Cortex of kidney (tissue), 1 donor: Measurements from ENCODE around the gene OSBPL3.
"Not testable (repeated sequence)": the region's sequence is repeated elsewhere in the genome, so short reads cannot be mapped to it uniquely, and the experiment has no call there.

ENCODE experiments used
- DNase-seq: peaks from one replicate; lab custom pipeline; 2025; lab: John Stamatoyannopoulos, UW

Gene OSBPL3

DNA sequence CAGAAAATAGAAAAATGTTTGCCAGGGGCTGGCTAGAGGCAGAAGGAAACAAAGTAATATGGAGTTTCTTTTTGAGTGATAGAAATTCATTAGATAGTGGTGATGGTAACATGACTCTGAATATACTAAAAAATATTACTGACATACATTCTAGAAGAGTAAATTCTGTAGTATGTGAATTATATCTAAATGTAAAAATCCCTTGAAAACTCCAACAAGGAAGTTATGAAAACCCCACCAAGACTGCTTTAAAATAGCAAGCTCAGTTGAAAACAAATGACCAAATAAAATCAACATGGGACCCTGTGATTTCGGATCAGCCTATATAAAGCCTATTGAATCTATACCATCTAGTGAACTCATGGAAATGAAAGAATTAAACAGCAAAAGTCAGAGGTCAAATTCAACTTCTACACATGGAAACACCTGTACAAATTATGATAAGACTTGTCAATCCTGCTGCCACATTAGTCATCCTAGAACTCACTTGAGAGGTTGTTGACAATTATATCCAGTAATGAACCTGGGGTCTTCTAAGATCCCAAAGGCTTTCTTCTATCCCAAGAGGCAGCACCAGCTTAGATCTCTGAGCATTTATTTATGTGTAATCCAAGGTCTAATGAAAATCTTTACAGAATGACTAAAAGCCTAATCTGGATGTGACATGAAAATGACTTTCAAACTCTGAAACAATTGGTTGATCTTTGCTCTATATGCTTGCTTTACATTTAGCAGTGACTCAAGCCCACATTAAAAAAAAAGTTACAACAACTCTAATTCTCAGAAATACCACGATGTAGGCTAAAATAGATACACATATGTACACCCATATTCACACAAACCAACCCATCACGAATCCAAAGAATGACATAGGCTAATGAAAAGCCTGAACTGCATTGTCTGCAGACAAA, 59.3 kb downstream of the OSBPL3 start:
- DNase-seq = no peak

DNA sequence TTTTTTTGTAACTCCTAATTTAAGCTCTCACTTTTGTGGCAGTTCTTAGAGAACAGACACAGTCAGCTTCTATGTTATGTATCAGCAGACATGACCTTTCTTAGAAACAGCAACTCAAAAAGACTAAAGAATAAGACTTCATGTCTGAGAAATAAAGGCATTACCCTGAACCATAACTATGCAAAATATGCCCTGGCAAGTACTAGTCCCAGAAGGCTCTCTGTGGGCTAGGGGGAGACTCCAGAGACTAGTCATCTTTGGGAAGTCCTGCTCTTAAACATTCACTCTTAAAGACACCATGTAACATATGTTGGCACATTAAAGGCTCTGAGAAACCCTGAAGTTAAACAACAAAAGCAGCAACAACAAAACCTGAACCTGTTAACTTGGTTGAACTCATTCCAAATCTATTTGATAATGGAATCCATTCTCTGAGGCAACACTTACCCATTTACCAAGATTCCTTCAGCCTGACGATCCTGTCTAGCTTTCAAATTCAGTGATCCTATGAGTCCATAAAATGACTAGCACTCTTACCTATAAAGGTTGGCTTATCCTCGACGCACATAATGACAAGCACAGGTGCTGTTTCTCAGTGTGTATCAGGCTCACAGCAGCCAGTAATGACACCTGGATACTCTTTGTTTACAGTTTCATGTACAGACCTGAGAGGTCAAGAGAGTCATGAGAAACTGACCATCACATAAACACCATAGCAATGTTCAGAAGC, 62.3 kb downstream of the OSBPL3 start:
- DNase-seq = no peak

DNA sequence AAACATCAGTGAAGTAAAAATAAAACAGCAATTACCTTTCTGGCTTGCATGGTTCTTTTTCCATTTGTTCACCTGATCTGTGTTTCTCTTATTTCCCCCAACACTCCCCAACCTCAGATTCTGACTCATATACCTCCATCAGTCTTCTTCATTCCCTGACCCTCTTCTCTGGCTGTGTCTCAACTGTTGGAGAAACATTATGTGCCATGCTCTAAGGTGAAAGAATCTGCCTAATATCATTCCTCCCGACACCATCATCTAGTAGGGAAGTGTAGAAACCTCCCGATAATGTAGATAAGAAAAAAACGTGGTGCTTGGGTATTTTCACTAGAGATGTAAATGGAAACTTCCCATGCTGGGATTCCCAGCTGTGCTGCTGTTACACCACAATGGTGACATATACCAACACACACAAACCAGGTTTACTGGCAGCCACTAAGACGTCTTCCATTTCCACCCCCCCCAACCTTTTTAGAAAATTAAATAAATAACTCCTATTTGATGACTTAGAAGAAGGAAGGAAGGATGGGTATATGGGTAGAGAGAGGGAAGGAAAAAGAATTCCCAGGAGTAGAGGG, 63.4 kb downstream of the OSBPL3 start:
- DNase-seq = no peak

DNA sequence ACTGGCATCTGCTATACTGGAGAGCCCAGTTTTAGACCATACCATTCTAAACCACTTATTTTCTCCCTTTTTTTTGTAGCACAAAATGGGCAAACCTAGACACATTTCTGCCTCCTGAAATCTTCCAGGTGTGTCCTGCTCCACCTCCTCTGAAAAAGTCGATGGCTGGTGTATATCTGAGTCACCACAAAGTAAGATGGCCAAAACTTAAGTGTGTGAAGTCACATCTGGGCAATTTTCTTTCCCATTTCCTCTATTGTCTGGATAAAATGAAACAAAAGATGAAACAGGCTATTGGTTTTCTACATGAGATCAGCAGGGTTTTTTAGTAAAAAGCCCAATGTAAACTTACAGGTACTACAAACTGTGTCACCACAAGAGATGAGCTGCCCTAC, 65.5 kb downstream of the OSBPL3 start:
- DNase-seq = no peak

DNA sequence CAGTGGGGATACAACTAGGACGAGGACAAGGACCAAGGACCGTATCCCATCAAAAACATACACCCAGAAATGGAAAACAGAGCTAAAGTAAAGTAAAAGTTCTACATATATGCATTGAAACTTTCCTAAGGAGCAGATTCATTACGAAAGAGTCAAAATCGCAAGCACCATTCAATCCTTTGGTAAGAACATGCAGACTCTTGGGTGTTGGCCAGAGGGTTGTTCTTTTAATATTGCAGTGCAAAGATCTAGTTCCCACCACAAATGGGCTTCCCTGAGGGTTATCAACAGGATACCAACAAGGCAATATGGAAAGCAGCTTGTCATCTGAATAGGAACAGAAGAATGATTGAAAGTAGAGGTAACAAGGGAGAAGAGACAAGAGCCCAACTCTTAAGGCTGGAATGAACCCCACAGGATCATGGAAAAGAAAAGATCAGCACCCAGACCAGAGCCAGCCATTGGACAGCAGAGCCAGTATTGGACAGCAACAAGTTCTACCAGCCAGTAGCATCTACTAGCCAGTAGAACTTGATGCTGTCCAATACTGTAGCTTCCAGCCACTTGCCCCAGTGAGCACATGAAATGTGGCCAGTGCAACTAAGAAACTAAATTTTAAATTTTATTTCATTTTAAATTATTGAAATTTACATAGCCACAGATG, 66.0 kb downstream of the OSBPL3 start:
- no peak for DNase-seq

DNA sequence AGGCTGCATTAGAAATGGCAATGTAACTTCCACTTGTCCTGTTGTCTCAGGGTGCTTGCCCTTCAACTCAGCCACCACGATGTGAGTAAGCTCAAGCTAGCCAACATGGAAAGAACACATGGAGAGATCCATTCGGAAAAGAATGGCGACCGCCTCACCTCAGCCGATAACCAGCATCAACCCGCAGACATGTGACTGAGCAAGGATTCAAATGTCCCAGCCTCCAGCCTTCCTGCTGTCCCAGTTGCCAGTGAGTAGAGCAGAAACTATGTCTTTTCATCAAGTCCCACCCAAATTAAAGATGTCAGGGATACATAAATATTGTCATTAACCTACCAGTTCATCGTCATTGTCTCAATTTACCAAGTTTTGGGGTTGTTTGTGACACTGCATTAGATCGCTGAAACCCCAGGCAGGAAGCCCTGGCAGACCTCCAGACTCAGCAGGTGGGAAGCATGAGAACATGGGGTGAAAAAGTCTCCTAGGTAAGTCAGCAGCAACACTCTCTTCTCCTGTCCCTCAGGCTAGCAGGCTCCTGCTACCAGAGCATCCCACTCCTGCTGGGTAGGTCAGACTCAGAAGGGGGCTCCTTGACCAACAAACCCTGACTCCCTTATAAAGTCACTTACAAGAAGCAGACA, 67.0 kb downstream of the OSBPL3 start:
- DNase-seq = no peak

DNA sequence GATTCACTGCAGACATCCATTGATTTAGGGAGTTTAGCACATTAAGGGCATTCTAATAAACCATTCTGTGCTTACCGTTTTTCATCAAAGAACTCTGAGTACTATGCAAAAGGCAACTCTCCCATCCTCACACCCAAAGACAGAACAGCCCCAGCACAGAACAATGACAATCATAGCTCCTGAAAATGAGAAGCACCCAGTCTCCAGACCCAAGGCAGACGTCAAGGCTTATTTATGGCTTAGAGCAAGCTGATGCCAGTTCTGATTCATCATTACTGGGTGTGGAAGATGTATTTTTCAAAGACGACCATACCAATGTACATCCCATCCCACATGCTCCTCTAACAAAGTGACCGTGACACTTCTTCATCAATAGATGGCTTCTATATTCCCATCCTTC, 67.6 kb downstream of the OSBPL3 start:
- no peak for DNase-seq

DNA sequence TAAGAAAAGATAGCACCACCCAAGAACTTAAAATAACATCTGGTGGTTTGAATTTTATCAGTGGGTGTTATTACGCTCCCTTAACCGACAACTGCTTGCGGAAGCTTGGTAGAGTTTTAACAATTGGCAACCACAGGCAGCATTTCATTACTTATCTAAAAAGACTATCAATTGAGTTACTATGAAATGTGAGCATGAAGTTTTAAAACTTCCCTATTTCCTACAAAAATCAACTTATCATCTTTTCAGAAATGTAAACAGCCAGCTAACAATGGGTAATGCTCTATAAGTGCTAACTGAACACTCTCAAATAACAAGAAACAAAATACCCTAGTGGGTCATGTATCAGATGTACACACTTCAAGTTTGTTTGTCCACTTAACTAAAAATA, 68.8 kb downstream of the OSBPL3 start:
- no peak for DNase-seq

DNA sequence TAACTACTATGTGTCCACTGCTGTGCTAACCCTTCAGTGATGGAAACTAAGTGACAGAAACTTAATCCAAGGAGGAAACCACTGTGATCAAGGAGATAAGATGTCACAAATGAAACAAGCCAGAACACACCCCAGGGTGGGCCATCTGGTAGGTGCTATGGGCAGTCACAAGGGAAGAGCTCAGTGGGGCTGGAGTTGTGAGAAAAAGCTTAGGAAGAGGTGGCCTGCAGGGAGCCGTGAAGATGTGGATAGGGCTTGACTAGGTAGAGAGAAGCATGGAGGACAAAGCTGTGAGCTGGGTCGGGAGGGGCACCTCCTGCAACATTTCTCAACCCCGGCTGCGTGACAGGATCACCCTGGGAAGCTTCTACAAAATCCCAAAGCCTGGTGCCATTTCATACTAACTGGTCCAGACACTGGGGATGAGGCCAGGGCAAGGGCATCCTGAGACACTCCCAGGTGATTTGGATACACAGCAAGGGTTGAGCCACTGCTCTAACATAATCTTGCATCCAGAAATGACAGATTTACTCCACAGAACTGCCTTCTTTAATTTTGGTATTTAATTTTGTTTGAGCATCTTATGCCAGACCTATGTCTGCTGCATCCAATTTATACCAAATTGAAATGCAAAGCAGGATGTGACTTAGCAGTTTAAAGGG, 69.3 kb downstream of the OSBPL3 start:
- no peak for DNase-seq

DNA sequence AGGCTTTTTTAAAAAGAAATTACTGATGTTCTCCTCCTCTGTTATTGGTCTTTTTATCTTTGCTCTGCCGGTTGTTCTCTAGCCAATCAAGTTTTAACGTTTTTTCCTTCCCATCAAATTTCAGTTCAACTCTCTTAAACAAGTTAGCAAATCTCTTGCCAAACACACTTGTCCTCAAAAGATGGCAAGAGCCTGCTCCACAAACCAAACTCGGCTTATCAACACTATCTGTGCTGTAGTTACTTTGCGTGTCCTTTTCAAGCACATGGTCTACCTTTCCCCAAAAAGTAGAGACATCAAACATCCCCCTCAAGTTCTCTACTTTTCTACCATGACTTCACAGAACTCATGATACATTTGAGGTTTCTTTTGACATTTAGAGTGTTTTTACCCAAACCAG, 71.3 kb downstream of the OSBPL3 start:
- no peak for DNase-seq

DNA sequence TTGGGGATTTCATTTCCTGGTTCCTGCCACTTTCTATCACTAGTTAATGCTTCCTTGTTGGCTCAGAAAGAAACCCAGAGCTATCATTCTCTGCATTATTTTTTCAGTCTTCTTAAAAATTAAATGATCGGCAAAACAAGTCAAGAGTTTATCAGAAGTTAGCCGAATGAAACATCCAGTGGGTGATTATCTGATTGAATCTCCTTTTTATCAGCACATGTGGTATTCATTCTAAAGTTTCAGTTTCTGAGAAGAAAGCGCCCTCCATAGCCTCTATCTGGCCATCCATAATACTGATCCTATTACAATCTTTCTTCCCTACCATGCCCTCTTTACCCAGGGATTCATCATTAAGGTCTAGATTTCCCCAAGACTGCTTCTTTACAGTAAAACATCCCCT, 71.8 kb downstream of the OSBPL3 start:
- DNase-seq = no peak

DNA sequence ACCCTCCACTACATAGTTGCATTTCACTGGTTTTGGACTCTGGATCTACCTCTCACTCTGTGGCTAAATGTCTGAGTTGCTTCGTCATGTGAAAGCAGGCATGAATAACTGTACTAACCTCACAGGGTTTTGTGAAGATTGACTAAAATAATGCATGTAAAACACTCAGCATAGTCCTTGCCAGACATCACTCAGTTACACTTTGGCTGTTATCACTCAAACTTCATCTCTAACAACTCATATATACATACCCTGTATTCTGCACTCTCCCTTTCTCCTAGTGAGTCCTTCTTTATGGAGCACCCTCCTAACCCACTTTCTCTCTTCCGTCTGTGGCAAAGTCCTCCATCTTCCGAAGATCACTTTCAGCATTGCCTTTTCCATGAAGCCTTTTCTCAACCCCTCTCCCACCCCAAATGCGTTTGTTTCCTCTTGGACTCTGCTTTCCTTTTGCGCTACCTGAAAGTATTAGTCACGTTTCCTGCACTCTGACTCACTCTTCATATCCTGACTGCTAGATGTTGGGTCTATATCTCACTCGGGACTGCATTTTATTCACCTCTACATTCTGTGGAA, 72.6 kb downstream of the OSBPL3 start:
- no peak for DNase-seq

DNA sequence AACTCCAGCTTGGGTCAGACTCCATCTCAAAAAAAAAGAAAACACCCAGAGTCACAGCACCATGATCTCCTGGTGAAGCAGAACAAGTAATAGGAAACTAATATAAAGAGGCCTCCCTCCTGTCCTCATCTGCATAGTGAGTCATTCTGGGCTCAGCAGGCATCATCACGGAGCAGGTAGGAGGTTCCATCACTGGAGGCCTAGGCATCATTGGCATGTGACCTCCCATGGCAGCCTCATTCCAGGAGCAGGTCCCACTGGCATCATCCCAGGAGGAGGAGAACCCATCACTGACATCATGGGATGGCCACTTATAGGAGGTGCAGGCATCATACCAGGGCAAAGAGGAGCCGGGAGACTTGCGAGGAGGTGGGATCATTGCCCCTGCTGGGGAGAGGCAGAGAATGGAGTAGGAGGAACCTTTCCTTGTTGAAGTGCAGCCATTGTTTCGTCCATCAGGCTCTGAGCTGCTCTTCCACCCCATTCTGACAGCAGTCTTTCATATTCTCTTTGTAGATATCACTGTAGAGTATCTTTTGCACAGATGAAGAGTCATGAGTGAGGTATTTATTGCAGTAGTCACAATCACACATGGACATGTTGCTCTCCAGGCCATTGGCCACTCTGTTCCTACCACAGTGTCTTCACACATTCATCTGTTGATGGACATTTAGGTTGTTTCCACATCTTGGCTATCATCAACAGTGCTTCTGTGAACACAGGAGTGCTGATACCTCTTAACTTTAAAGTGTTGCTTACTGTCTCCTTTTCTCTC, 73.8 kb downstream of the OSBPL3 start:
- DNase-seq = no peak

DNA sequence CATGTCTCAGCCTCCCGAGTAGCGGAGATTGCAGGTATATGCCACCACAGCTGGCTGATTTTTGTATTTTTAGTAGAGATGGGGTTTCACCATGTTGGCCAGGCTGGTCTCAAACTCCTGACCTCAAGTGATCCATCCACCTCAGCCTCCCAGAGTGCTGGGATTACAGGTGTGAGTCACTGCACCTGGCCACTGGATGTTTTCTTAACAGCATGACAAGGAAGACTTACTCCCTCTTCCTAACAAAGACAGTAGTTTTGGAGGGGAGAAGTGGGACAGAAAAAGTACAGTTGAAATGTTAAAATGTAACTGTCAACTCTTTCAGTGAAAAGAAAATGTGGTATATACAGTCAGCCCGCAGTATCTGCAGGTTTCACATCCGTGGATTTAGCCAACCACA, 76.0 kb downstream of the OSBPL3 start:
- DNase-seq = not testable (repeated sequence)

DNA sequence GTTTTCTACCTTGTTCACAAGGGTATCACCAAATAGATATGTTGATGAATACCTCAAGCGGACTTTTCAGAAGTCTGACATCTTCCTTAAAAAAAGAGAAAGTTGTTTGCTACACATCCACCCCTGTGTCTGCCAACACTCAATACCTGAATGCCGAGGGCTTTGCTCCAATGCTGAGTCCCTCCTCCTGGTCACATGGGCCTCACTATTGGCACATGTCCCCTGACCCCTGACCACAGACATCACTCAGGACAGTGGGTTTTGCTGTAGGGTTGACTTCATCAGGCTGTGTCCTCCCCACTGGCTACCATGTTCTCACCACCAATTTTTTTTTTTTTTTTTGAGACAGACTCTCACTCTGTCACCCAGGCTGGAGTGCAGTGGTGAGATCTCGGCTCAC, 76.4 kb downstream of the OSBPL3 start:
- DNase-seq = no peak

DNA sequence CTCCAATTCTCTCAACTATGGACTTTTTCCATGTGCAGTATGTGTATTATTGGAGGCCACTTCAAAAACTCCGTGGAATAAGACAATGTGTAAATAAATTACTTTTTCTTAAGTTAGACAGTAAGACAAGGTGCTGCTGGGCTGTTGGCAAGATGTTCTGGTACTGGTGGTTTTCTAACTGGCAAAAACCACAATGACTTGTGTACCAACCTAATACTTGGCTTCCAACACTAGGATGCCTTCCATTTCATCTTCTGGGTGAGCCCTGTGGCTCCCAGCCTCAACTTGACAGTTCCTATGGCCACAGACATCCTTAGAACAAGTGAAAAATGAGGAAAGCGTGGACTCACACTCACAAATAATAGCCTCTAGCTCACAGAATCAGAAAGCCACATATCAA, 77.0 kb downstream of the OSBPL3 start:
- DNase-seq = no peak

DNA sequence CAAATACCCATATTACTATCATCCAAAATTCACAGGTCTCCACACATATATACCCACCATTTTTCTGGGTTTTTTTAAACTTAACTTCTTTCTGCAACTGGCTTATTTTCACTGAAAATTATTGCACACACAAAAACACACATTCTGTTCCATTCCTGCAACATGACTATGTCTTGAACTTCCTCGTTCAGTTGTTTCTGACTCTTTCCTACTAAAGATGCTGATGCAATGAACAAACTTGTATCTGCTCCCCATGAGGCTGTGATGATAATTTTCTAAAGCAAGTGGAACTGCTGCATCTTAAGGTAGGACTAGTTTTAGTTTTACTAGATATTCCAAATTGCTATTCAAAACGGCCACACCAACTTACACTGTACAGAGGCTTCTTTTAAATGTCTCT, 77.7 kb downstream of the OSBPL3 start:
- no peak for DNase-seq

DNA sequence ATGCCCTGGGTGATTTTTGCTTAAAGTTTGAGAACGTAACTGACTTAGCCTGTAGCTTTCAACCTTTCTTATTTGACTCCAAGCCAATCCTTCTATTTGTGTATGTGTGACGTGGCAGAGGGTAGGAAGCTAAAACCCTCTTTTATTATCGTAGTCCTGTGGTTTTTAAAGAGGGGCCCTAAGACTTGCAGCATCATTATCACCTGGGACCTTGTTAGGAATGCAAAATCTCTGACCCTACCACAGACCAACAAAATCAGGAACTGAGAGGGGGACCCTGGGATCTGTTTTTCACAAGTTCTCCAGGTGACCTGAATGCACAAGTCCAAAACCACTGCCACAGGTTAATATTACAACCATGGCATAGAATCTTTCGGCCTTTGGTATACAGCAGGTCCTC, 80.1 kb downstream of the OSBPL3 start:
- DNase-seq = no peak

DNA sequence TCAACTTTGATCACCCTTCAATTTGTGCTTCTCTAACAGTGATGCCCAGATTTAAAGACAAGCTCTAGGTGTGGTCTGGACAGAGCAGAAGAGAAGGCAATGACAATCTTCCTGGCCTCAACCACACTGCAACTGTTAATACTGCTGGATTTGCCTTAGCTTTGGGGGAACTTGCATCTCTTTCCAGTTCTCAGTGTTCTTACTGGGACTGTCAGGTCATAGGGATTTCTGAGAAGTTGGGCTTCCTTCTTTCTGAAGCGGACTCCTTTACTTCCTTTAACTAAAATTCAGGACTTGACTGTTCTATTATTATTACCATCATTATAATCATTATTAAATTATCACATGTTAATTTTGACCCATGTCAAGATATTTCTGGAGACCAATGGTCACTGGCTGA, 80.8 kb downstream of the OSBPL3 start:
- DNase-seq = no peak

DNA sequence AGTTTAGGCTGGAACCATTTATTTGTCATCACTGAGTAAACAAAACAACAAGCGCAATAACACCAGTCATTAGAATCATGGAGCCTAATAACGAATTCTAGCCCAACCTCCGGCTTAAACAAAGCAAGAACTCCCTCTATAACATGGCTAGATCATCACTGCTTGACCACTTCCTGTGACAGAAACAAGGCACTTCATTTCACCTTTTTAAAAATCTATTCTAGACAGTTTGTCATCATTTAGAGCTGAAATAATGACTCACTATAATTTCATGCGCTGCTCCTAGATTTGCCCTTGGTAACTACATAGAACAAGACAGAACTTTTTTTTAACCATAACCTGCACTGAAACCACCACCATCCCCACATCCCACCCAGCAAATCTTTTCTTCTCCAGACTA, 81.3 kb downstream of the OSBPL3 start:
- DNase-seq = no peak
